Measurements from ENCODE around the gene HK1.

DNA sequence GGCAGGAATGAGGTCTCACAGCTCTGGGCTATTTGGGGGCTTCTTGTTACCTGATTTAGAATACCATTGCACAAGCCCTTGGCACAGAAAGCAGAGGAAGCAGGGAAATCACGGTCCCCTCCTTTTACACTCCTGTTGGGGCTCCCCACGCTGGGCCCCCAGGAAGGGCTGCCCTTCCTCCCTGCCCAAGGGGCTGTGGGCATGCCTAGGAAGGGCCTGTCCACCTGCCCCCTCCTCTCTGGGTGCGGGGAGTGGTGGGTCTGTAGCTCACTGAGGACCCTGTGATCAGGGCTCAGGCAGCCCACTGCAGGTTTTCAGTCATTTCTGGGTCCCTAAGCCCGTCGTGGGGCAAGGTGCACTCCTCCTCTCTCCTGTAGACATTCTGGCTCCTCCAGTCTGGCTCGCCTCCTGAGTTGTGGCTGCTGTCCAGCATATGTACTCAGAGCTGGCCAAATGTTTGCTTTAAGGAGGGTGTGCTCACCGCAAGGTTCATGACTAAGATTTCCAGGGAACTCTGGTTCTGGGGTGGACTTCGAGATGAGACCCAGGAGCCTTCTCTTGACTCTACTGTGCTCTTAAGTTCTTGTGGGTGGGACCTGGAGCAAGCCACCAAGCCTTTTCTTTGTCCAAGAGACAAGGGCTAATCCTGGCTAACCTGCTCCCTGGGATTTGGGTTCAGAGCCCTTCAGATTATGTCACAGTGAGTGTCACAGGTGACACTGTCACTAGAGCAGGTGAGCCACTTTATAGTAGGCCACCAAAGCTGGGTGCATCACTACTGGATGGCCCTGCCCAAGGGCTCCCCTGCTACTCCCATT is 82.4 kb downstream of the HK1 start:
- TF ChIP-seq, protein P1, sequence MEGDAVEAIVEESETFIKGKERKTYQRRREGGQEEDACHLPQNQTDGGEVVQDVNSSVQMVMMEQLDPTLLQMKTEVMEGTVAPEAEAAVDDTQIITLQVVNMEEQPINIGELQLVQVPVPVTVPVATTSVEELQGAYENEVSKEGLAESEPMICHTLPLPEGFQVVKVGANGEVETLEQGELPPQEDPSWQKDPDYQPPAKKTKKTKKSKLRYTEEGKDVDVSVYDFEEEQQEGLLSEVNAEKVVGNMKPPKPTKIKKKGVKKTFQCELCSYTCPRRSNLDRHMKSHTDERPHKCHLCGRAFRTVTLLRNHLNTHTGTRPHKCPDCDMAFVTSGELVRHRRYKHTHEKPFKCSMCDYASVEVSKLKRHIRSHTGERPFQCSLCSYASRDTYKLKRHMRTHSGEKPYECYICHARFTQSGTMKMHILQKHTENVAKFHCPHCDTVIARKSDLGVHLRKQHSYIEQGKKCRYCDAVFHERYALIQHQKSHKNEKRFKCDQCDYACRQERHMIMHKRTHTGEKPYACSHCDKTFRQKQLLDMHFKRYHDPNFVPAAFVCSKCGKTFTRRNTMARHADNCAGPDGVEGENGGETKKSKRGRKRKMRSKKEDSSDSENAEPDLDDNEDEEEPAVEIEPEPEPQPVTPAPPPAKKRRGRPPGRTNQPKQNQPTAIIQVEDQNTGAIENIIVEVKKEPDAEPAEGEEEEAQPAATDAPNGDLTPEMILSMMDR (IDR thresholded peaks at IDR 0.05; ENCODE audit: low read depth, low read length): no peak
- TF ChIP-seq POLR2A (IDR thresholded peaks at IDR 0.05; ENCODE audit: extremely low read depth, insufficient read length) (no peak), MYC (IDR thresholded peaks at IDR 0.05; ENCODE audit: low read depth, low read length) (no peak), MAX (IDR thresholded peaks at IDR 0.05; ENCODE audit: low read depth, low read length) (no peak)

All from NB4 (cell line).